Lower leg skin (tissue), 3 donors: ENCODE data around the gene TSPAN15.

ENCODE experiments used
- POLR2A ChIP-seq, 2 donors: fragments of 450-650 bp; IDR thresholded peaks; one replicate each; pipeline ENCODE4 v1.6.1; 2016 to 2017; ENCODE audit warnings: antibody characterized with exemption in 2 of 2, mild to moderate bottlenecking in 1 of 2, moderate library complexity in 1 of 2
- TF ChIP-seq, protein P1 (sequence below), 3 donors: fragments of 450-650 bp; IDR thresholded peaks; one replicate each; pipeline ENCODE4 v1.5.1; 2016; ENCODE audit warnings: antibody characterized with exemption in 3 of 3, mild to moderate bottlenecking in 3 of 3, moderate library complexity in 2 of 3

DNA sequence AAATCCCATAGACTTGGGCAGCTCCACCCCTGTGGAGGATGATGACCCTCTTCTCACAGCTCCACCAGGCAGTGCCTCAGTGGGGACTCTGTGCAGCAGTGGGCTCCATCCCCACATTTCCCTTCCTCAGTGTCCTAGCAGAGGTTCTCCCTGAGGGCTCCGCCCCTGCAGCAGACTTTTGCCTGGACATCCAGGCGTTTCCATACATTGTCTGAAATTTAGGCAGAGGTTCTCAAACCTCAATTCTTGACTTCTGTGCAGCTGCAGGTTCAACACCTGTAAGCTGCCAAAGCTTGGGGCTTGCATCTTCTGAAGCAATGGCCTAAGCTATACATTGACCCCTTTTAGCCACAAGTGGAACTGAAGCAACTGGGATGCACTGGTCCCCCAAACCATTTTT, 90.2 kb downstream of the TSPAN15 start:
- TF ChIP-seq, protein P1, sequence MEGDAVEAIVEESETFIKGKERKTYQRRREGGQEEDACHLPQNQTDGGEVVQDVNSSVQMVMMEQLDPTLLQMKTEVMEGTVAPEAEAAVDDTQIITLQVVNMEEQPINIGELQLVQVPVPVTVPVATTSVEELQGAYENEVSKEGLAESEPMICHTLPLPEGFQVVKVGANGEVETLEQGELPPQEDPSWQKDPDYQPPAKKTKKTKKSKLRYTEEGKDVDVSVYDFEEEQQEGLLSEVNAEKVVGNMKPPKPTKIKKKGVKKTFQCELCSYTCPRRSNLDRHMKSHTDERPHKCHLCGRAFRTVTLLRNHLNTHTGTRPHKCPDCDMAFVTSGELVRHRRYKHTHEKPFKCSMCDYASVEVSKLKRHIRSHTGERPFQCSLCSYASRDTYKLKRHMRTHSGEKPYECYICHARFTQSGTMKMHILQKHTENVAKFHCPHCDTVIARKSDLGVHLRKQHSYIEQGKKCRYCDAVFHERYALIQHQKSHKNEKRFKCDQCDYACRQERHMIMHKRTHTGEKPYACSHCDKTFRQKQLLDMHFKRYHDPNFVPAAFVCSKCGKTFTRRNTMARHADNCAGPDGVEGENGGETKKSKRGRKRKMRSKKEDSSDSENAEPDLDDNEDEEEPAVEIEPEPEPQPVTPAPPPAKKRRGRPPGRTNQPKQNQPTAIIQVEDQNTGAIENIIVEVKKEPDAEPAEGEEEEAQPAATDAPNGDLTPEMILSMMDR (IDR thresholded peaks at IDR 0.05) = no peak
- TF ChIP-seq POLR2A (IDR thresholded peaks at IDR 0.05) = no peak
